SIG-M5 (cell line): ENCODE results near the gene DEFB124.

Experiments
- DNase-seq: peaks from one replicate; lab custom pipeline; 2025; lab: John Stamatoyannopoulos, UW

Gene DEFB124

GRCh38 chr20:31425797-31426196, 49.1 kb downstream of the DEFB124 start:
- DNase-seq, result no peak

- DNase-seq, result no peak
These were observed 56.6 kb downstream of the DEFB124 start for GRCh38 chr20:31418307-31418706.

GRCh38 chr20:31415653-31416052, 59.3 kb downstream of the DEFB124 start:
- DNase-seq, result no peak
